GM23338 (cell line): ENCODE results near the gene CLEC12A. TPM values are rescaled to one million over a fixed set of nuclear protein-coding genes. Genes with fewer than 3 reads are reported as not detected.

Source experiments
- ATAC-seq: fragments of 200-7000 bp; cut with Tn5 transposase; 3 replicates; pipeline ENCODE4 v1.9.1; 2020
- DNase-seq: peaks from one replicate; pipeline ENCODE4 v3.0.0-alpha.2; 2015; ENCODE audit warnings: low spot score
- H2AFZ ChIP-seq: fragments of 200-600 bp; sonication (generic); 2 replicates; pipeline ENCODE4 v1.8.0; 2016; ENCODE audit warnings: antibody characterized with exemption, mild to moderate bottlenecking, moderate library complexity
- H3F3A ChIP-seq: fragments of 200-600 bp; sonication (generic); replicated peaks from 2 replicates; pipeline ENCODE4 v1.8.0; 2017; ENCODE audit warnings: antibody characterized with exemption, mixed run types, low read depth
- H3K27ac ChIP-seq: fragments of 200-600 bp; sonication (generic); 2 replicates; pipeline ENCODE4 v1.6.1; 2016; ENCODE audit warnings: low read depth
- H3K27me3 ChIP-seq: fragments of 200-600 bp; sonication (generic); 2 replicates; pipeline ENCODE4 v1.8.0; 2016; ENCODE audit warnings: mild to moderate bottlenecking, mixed run types, moderate library complexity; ENCODE audit not compliant: insufficient read depth
- H3K36me3 ChIP-seq: fragments of 200-600 bp; sonication (generic); 2 replicates; pipeline ENCODE4 v1.8.0; 2016; ENCODE audit warnings: mild to moderate bottlenecking; ENCODE audit not compliant: insufficient read depth
- H3K4me1 ChIP-seq: fragments of 200-600 bp; sonication (generic); 2 replicates; pipeline ENCODE4 v1.8.0; 2016; ENCODE audit warnings: mild to moderate bottlenecking, moderate library complexity; ENCODE audit not compliant: insufficient read depth
- H3K4me2 ChIP-seq: fragments of 200-600 bp; sonication (generic); 2 replicates; pipeline ENCODE4 v1.7.1; 2017; ENCODE audit warnings: mixed run types
- H3K4me3 ChIP-seq: fragments of 200-600 bp; sonication (generic); 2 replicates; pipeline ENCODE4 v1.6.1; 2016; ENCODE audit warnings: mixed run types
- H3K79me2 ChIP-seq: fragments of 200-600 bp; sonication (generic); replicated peaks from 2 replicates; pipeline ENCODE4 v1.8.0; 2017; ENCODE audit warnings: mild to moderate bottlenecking; ENCODE audit not compliant: insufficient read depth
- H3K9me2 ChIP-seq: fragments of 200-600 bp; sonication (generic); 2 replicates; pipeline ENCODE4 v1.8.0; 2017; ENCODE audit not compliant: insufficient read depth
- H4K20me1 ChIP-seq: fragments of 200-600 bp; sonication (generic); replicated peaks from 2 replicates; pipeline ENCODE4 v1.8.0; 2017; ENCODE audit warnings: mild to moderate bottlenecking; ENCODE audit not compliant: insufficient read depth
- H3K27ac Mint-ChIP-seq: 2 replicates; pipeline ENCODE4 v1.8.0; 2020; ENCODE audit warnings: inconsistent platforms, mild to moderate bottlenecking, moderate library complexity, mixed read lengths
- H3K27me3 Mint-ChIP-seq: 3 replicates; pipeline ENCODE4 v1.8.0; 2022; ENCODE audit warnings: low read depth, mild to moderate bottlenecking, moderate library complexity, mixed read lengths, inconsistent platforms; ENCODE audit not compliant: insufficient read depth, poor library complexity
- H3K36me3 Mint-ChIP-seq: 3 replicates; pipeline ENCODE4 v1.8.0; 2021; ENCODE audit warnings: low read depth, mild to moderate bottlenecking, inconsistent platforms, moderate library complexity, mixed read lengths
- H3K4me1 Mint-ChIP-seq: 3 replicates; pipeline ENCODE4 v1.8.0; 2020; ENCODE audit warnings: mild to moderate bottlenecking, inconsistent platforms, mixed read lengths
- H3K4me3 Mint-ChIP-seq: 3 replicates; pipeline ENCODE4 v1.8.0; 2021; ENCODE audit warnings: moderate library complexity, mild to moderate bottlenecking, inconsistent platforms, mixed read lengths
- H3K9me3 Mint-ChIP-seq: 3 replicates; pipeline ENCODE4 v1.8.0; 2020; ENCODE audit warnings: moderate library complexity, mild to moderate bottlenecking, inconsistent platforms, mixed read lengths
- CREB1 ChIP-seq: fragments of 250-450 bp; sonication (Bioruptor Pico); IDR thresholded peaks from 2 replicates; pipeline ENCODE4 v1.5.0; 2020; ENCODE audit warnings: low read depth, mild to moderate bottlenecking, moderate library complexity
- CTCF ChIP-seq, 2 experiments: fragments of 200-600 bp in 1 of 2; sonication (generic) in 1 of 2; conservative IDR thresholded peaks; 2 replicates each; pipeline versions ENCODE4 v1.5.1 to v1.6.1; 2016 to 2017; ENCODE audit warnings: antibody characterized with exemption in 2 of 2, low read depth in 2 of 2, mild to moderate bottlenecking in 2 of 2, moderate library complexity in 1 of 2
- EZH2 ChIP-seq: fragments of 200-600 bp; sonication (generic); IDR thresholded peaks from one replicate; pipeline ENCODE4 v1.8.0; 2017; ENCODE audit warnings: antibody characterized with exemption, mild to moderate bottlenecking, low read depth; ENCODE audit not compliant: unreplicated experiment
- EZH2phosphoT487 ChIP-seq: fragments of 200-600 bp; sonication (generic); IDR thresholded peaks from one replicate; pipeline ENCODE4 v1.8.1; 2018; ENCODE audit warnings: antibody characterized with exemption; ENCODE audit not compliant: unreplicated experiment
- REST ChIP-seq: IDR thresholded peaks from one replicate; pipeline ENCODE4 v1.6.1; 2018; ENCODE audit warnings: antibody characterized with exemption; ENCODE audit not compliant: unreplicated experiment
- ZNF331 ChIP-seq: fragments of 250-450 bp; sonication (Bioruptor Pico); IDR thresholded peaks from 2 replicates; pipeline ENCODE4 v1.5.0; 2020; ENCODE audit warnings: low read depth, mild to moderate bottlenecking, moderate library complexity
- polyA plus RNA-seq: library from polyadenylated mRNA; unstranded; fragments of >200 nt; fragmentation: Nextera tagmentation; extraction: Ambion mirVana; gene quantifications from 2 replicates; pipeline ENCODE4 v1.2.1, GENCODE V29; 2016
- total RNA-seq: library from RNA; depleted of rRNA; stranded (reverse); fragments of >200 nt; shearing (Covaris generic); gene quantifications from 2 replicates; pipeline ENCODE4 v1.2.3, GENCODE V29; 2014

The CLEC12A gene
- total and polyA plus RNA-seq, 2 experiments from 2014 or later = not detected

GRCh38 chr12:9925705-9926393 is 45.4 kb upstream of the CLEC12A start:
- no peak overlapping the region for H2AFZ ChIP-seq
- no peaks in the 10 kb centered on the region for H3F3A ChIP-seq
- H3K9me2 ChIP-seq = no peaks in the 10 kb centered on the region
- H3K36me3 ChIP-seq = no peaks in the 10 kb centered on the region
- DNase-seq = peak; percentile 86
- Mint-ChIP-seq H3K9me3 (no peaks in the 10 kb centered on the region; the same call in 2 of the 3 replicates), H3K27me3 (peaks cover 2% of the 10 kb centered on the region), H3K36me3 (no peaks in the 10 kb centered on the region), H3K4me3 (no peak overlapping the region), H3K4me1 (peaks cover 2% of the 10 kb centered on the region; the same call in 1 of the 3 replicates), H3K27ac (no peak overlapping the region)
- H3K79me2 ChIP-seq = no peaks in the 10 kb centered on the region
- peak; percentile 95 for ATAC-seq
- H4K20me1 ChIP-seq = no peaks in the 10 kb centered on the region
- H3K4me1 ChIP-seq = no peaks in the 10 kb centered on the region
- TF ChIP-seq EZH2phosphoT487 = no peak
- TF ChIP-seq CTCF (conservative IDR thresholded peaks at IDR 0.05; ENCODE audit: low read depth in 2 of 2) = peak; percentile 66 to 68
- TF ChIP-seq EZH2 = no peak
- H3K4me2 ChIP-seq = no peak overlapping the region
- H3K4me3 ChIP-seq = no peak overlapping the region
- no peaks in the 10 kb centered on the region for H3K27me3 ChIP-seq
- H3K27ac ChIP-seq = no peak overlapping the region

- no peaks in the 10 kb centered on the region for H3K4me1 ChIP-seq
- H3F3A ChIP-seq = no peaks in the 10 kb centered on the region
- Mint-ChIP-seq H3K4me1 (peaks cover 2% of the 10 kb centered on the region; the same call in 1 of the 3 replicates), H3K9me3 (no peaks in the 10 kb centered on the region), H3K27ac (no peak overlapping the region), H3K4me3 (no peak overlapping the region), H3K27me3 (peaks cover 2% of the 10 kb centered on the region), H3K36me3 (no peaks in the 10 kb centered on the region)
- no peak overlapping the region for H3K27ac ChIP-seq
- no peaks in the 10 kb centered on the region for H3K36me3 ChIP-seq
- ATAC-seq = no peak
- H2AFZ ChIP-seq = no peak overlapping the region
- no peaks in the 10 kb centered on the region for H3K27me3 ChIP-seq
- DNase-seq = no peak
- H3K79me2 ChIP-seq = no peaks in the 10 kb centered on the region
- no peak for TF ChIP-seq ZNF331 (CRISPR knock-in tag)
- TF ChIP-seq CREB1 (CRISPR knock-in tag) = no peak
- TF ChIP-seq REST = no peak
- H3K4me3 ChIP-seq = no peak overlapping the region
- no peaks in the 10 kb centered on the region for H3K9me2 ChIP-seq
- H3K4me2 ChIP-seq = no peak overlapping the region
- H4K20me1 ChIP-seq = no peaks in the 10 kb centered on the region
These were observed 44.3 kb upstream of the CLEC12A start for GRCh38 chr12:9926876-9927275.
